ENCODE measurements around the gene SPO11.

Gene SPO11

GRCh38 chr20:57380081-57380750 lies 50.6 kb downstream of the SPO11 start:
- Mint-ChIP-seq H3K4me1 (ENCODE audit: low read depth) (peaks cover 11% of the 10 kb centered on the region), H3K4me3 (no peak overlapping the region), H3K27ac (no peak overlapping the region), H3K27me3 (no peaks in the 10 kb centered on the region), H3K9me3 (no peaks in the 10 kb centered on the region), H3K36me3 (ENCODE audit: low read depth) (peaks cover 76% of the 10 kb centered on the region)
- intact Hi-C loops (cut with micrococcal nuclease) = no loop called here

- Mint-ChIP-seq H3K27ac (no peak overlapping the region), H3K36me3 (ENCODE audit: low read depth) (peaks cover 69% of the 10 kb centered on the region), H3K4me1 (ENCODE audit: low read depth) (no peaks in the 10 kb centered on the region), H3K27me3 (no peaks in the 10 kb centered on the region), H3K4me3 (no peak overlapping the region), H3K9me3 (no peaks in the 10 kb centered on the region)
- intact Hi-C loops (cut with micrococcal nuclease) = loop anchor here (1.0 kb wide), 1 partner anchor 113 kb away; no protein-coding TSS in a partner anchor
These were observed 52.2 kb downstream of the SPO11 start for GRCh38 chr20:57381596-57382503.

GRCh38 chr20:57382516-57382915 lies 52.9 kb downstream of the SPO11 start:
- H3K27me3 Mint-ChIP-seq = no peaks in the 10 kb centered on the region
- intact Hi-C loops (cut with micrococcal nuclease) = no loop called here
- H3K9me3 Mint-ChIP-seq = no peaks in the 10 kb centered on the region
- H3K36me3 Mint-ChIP-seq (ENCODE audit: low read depth) = peaks cover 63% of the 10 kb centered on the region
- H3K4me1 Mint-ChIP-seq (ENCODE audit: low read depth) = no peaks in the 10 kb centered on the region
- H3K4me3 Mint-ChIP-seq = no peak overlapping the region
- H3K27ac Mint-ChIP-seq = no peak overlapping the region

- Mint-ChIP-seq H3K4me1 (ENCODE audit: low read depth) (no peaks in the 10 kb centered on the region), H3K27ac (no peak overlapping the region), H3K36me3 (ENCODE audit: low read depth) (peaks cover 51% of the 10 kb centered on the region), H3K27me3 (no peaks in the 10 kb centered on the region), H3K4me3 (no peak overlapping the region), H3K9me3 (no peaks in the 10 kb centered on the region)
- intact Hi-C loops (cut with micrococcal nuclease) = no loop called here
These were observed 54.1 kb downstream of the SPO11 start for GRCh38 chr20:57383447-57384347.

- intact Hi-C loops (cut with micrococcal nuclease) = no loop called here
- no peak overlapping the region for H3K4me3 Mint-ChIP-seq
- H3K27ac Mint-ChIP-seq = no peak overlapping the region
- no peaks in the 10 kb centered on the region for H3K9me3 Mint-ChIP-seq
- H3K36me3 Mint-ChIP-seq (ENCODE audit: low read depth) = peaks cover 43% of the 10 kb centered on the region
- no peaks in the 10 kb centered on the region for H3K27me3 Mint-ChIP-seq
- H3K4me1 Mint-ChIP-seq (ENCODE audit: low read depth) = peaks cover 2% of the 10 kb centered on the region
These were observed 54.9 kb downstream of the SPO11 start for GRCh38 chr20:57384486-57384885.

- Mint-ChIP-seq H3K4me3 (no peak overlapping the region), H3K9me3 (no peaks in the 10 kb centered on the region), H3K27ac (no peak overlapping the region), H3K27me3 (no peaks in the 10 kb centered on the region), H3K36me3 (ENCODE audit: low read depth) (peaks cover 38% of the 10 kb centered on the region), H3K4me1 (ENCODE audit: low read depth) (peaks cover 9% of the 10 kb centered on the region)
- intact Hi-C loops (cut with micrococcal nuclease) = no loop called here
These were observed 55.6 kb downstream of the SPO11 start for GRCh38 chr20:57384953-57385761.

- peaks cover 30% of the 10 kb centered on the region for H3K36me3 Mint-ChIP-seq (ENCODE audit: low read depth)
- intact Hi-C loops (cut with micrococcal nuclease) = no loop called here
- H3K4me1 Mint-ChIP-seq (ENCODE audit: low read depth) = peaks cover 16% of the 10 kb centered on the region
- H3K27me3 Mint-ChIP-seq = no peaks in the 10 kb centered on the region
- H3K27ac Mint-ChIP-seq = no peak overlapping the region
- no peaks in the 10 kb centered on the region for H3K9me3 Mint-ChIP-seq
- no peak overlapping the region for H3K4me3 Mint-ChIP-seq
These were observed 56.3 kb downstream of the SPO11 start for GRCh38 chr20:57385940-57386339.

- Mint-ChIP-seq H3K27me3 (no peaks in the 10 kb centered on the region), H3K9me3 (no peaks in the 10 kb centered on the region), H3K4me3 (no peak overlapping the region), H3K36me3 (ENCODE audit: low read depth) (peaks cover 24% of the 10 kb centered on the region), H3K27ac (no peak overlapping the region), H3K4me1 (ENCODE audit: low read depth) (peaks cover 17% of the 10 kb centered on the region)
- intact Hi-C loops (cut with micrococcal nuclease) = no loop called here
These were observed 57.2 kb downstream of the SPO11 start for GRCh38 chr20:57386762-57387161.

- H3K4me3 Mint-ChIP-seq = no peak overlapping the region
- no peaks in the 10 kb centered on the region for H3K27me3 Mint-ChIP-seq
- peaks cover 24% of the 10 kb centered on the region for H3K36me3 Mint-ChIP-seq (ENCODE audit: low read depth)
- peaks cover 23% of the 10 kb centered on the region for H3K4me1 Mint-ChIP-seq (ENCODE audit: low read depth)
- intact Hi-C loops (cut with micrococcal nuclease) = no loop called here
- H3K9me3 Mint-ChIP-seq = no peaks in the 10 kb centered on the region
- no peak overlapping the region for H3K27ac Mint-ChIP-seq
These were observed 57.9 kb downstream of the SPO11 start for GRCh38 chr20:57387463-57387862.

- no peaks in the 10 kb centered on the region for H3K27me3 Mint-ChIP-seq
- intact Hi-C loops (cut with micrococcal nuclease) = no loop called here
- no peaks in the 10 kb centered on the region for H3K9me3 Mint-ChIP-seq
- peaks cover 28% of the 10 kb centered on the region for H3K4me1 Mint-ChIP-seq (ENCODE audit: low read depth)
- H3K36me3 Mint-ChIP-seq (ENCODE audit: low read depth) = peaks cover 27% of the 10 kb centered on the region
- H3K27ac Mint-ChIP-seq = no peak overlapping the region
- H3K4me3 Mint-ChIP-seq = no peak overlapping the region
These were observed 58.4 kb downstream of the SPO11 start for GRCh38 chr20:57387945-57388371.

- intact Hi-C loops (cut with micrococcal nuclease) = no loop called here
- no peaks in the 10 kb centered on the region for H3K9me3 Mint-ChIP-seq
- H3K4me1 Mint-ChIP-seq (ENCODE audit: low read depth) = peaks cover 39% of the 10 kb centered on the region
- no peaks in the 10 kb centered on the region for H3K27me3 Mint-ChIP-seq
- H3K4me3 Mint-ChIP-seq = peak overlapping the region; percentile 70
- peaks cover 36% of the 10 kb centered on the region for H3K36me3 Mint-ChIP-seq (ENCODE audit: low read depth)
- H3K27ac Mint-ChIP-seq = peak overlapping the region; percentile 97
These were observed 59.5 kb downstream of the SPO11 start for GRCh38 chr20:57388953-57389694.

GRCh38 chr20:57389695-57390603 lies 60.3 kb downstream of the SPO11 start:
- no peaks in the 10 kb centered on the region for H3K9me3 Mint-ChIP-seq
- H3K27ac Mint-ChIP-seq = peak overlapping the region; percentile 97
- peak overlapping the region; percentile 70 for H3K4me3 Mint-ChIP-seq

More at GRCh38 chr20:57389695-57390603, 60.3 kb downstream of the SPO11 start:
- intact Hi-C loops (cut with micrococcal nuclease) = loop anchor here (5.0 kb wide), 1 partner anchor 42 kb away; no protein-coding TSS in a partner anchor
- H3K4me1 Mint-ChIP-seq (ENCODE audit: low read depth) = peaks cover 48% of the 10 kb centered on the region
- H3K36me3 Mint-ChIP-seq (ENCODE audit: low read depth) = peaks cover 36% of the 10 kb centered on the region
- no peaks in the 10 kb centered on the region for H3K27me3 Mint-ChIP-seq
